ENCODE measurements around the gene RASL12. TPM values are rescaled to one million over a fixed set of nuclear protein-coding genes. Genes with fewer than 3 reads are reported as not detected.

The RASL12 gene
- total RNA-seq, 2 donors from 2014 or later = 27.2 TPM

DNA sequence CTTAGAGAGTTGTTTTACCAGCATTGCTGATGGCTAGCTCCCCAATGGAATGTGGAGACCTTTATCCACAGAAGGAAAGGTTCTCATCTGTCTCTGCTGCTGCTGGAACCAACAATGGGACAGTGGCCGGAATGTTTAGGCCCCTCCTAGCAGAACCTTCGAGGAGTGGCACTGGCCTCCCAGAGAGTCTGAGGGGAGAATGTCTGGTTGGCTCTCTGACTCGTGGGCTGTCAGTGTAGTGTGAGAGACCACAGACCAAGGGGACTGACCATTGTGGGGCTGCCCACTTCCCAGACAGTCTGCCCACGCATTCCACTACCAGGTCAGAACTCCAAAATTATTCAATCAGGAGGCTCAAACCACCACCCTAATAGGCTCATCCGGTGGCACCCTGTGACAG is 5.1 kb downstream of the RASL12 start:
- H3K4me3 Mint-ChIP-seq = no peak overlapping the region
- TF ChIP-seq CTCF (conservative IDR thresholded peaks at IDR 0.05) = no peak
- Histone ChIP-seq H3K4me3 (ENCODE audit: low read length) (no peak overlapping the region), H3K4me1 (ENCODE audit: control insufficient read depth, insufficient read depth, low read length) (peaks cover 3% of the 10 kb centered on the region), H3K9ac (ENCODE audit: extremely low read depth, low read length, poor library complexity, severe bottlenecking) (no peak overlapping the region), H3K36me3 (ENCODE audit: control insufficient read depth, insufficient read depth, low read length) (peaks cover 71% of the 10 kb centered on the region), H3K9me3 (ENCODE audit: control insufficient read depth, low read length) (no peaks in the 10 kb centered on the region), H3K27ac (ENCODE audit: low read depth, low read length) (no peak overlapping the region), H3K27me3 (ENCODE audit: control insufficient read depth, insufficient read depth, low read length, poor library complexity, severe bottlenecking) (no peaks in the 10 kb centered on the region)
- no peak for DNase-seq
- 91 to 95% methylated on average over 3 to 5 of the region's 5 CpGs for WGBS, 2 experiments (ENCODE audit: insufficient coverage in 1 of 2, insufficient read length in 1 of 2)
- H3K4me1 Mint-ChIP-seq = peaks cover 15% of the 10 kb centered on the region
- no peaks in the 10 kb centered on the region for H3K27me3 Mint-ChIP-seq (ENCODE audit: insufficient read depth)
- H3K36me3 Mint-ChIP-seq (ENCODE audit: low read depth) = peaks cover 60% of the 10 kb centered on the region
- no peaks in the 10 kb centered on the region for H3K9me3 Mint-ChIP-seq
- no peak overlapping the region for H3K27ac Mint-ChIP-seq

- H3K4me3 Mint-ChIP-seq = no peak overlapping the region
- peaks cover 77% of the 10 kb centered on the region for H3K36me3 ChIP-seq (ENCODE audit: control insufficient read depth, insufficient read depth, low read length)
- H3K27me3 ChIP-seq (ENCODE audit: control insufficient read depth, insufficient read depth, low read length, poor library complexity, severe bottlenecking) = no peaks in the 10 kb centered on the region
- peaks cover 3% of the 10 kb centered on the region for H3K4me1 ChIP-seq (ENCODE audit: control insufficient read depth, insufficient read depth, low read length)
- no peak overlapping the region for H3K27ac ChIP-seq (ENCODE audit: low read depth, low read length)
- H3K4me1 Mint-ChIP-seq = peaks cover 15% of the 10 kb centered on the region
- peaks cover 66% of the 10 kb centered on the region for H3K36me3 Mint-ChIP-seq (ENCODE audit: low read depth)
- DNase-seq = no peak
- 96 to 98% methylated on average over 2 to 5 of the region's 5 CpGs for WGBS, 2 experiments (ENCODE audit: insufficient coverage in 1 of 2, insufficient read length in 1 of 2)
- H3K4me3 ChIP-seq (ENCODE audit: low read length) = no peak overlapping the region
- no peaks in the 10 kb centered on the region for H3K9me3 ChIP-seq (ENCODE audit: control insufficient read depth, low read length)
- no peak overlapping the region for H3K9ac ChIP-seq (ENCODE audit: extremely low read depth, low read length, poor library complexity, severe bottlenecking)
- H3K27me3 Mint-ChIP-seq (ENCODE audit: insufficient read depth) = no peaks in the 10 kb centered on the region
- no peaks in the 10 kb centered on the region for H3K9me3 Mint-ChIP-seq
- TF ChIP-seq CTCF (conservative IDR thresholded peaks at IDR 0.05) = no peak
- H3K27ac Mint-ChIP-seq = no peak overlapping the region
Observed at GRCh38 chr15:65062061-65062460, 5.7 kb downstream of the RASL12 start.

- no peak overlapping the region for H3K27ac ChIP-seq (ENCODE audit: low read depth, low read length)
- no peaks in the 10 kb centered on the region for H3K27me3 Mint-ChIP-seq (ENCODE audit: insufficient read depth)
- peaks cover 10% of the 10 kb centered on the region for H3K4me1 Mint-ChIP-seq
- H3K36me3 ChIP-seq (ENCODE audit: control insufficient read depth, insufficient read depth, low read length) = peaks cover 89% of the 10 kb centered on the region
- H3K9me3 Mint-ChIP-seq = no peaks in the 10 kb centered on the region
- no peak overlapping the region for H3K4me3 ChIP-seq (ENCODE audit: low read length)
- no peak overlapping the region for H3K9ac ChIP-seq (ENCODE audit: extremely low read depth, low read length, poor library complexity, severe bottlenecking)
- no peaks in the 10 kb centered on the region for H3K27me3 ChIP-seq (ENCODE audit: control insufficient read depth, insufficient read depth, low read length, poor library complexity, severe bottlenecking)
- H3K27ac Mint-ChIP-seq = no peak overlapping the region
- no peak for DNase-seq
- no peak for TF ChIP-seq CTCF (conservative IDR thresholded peaks at IDR 0.05)
- WGBS, 2 experiments (ENCODE audit: insufficient coverage in 1 of 2, insufficient read length in 1 of 2) = 96 to 100% methylated on average over 3 to 6 of the region's 6 CpGs
- no peaks in the 10 kb centered on the region for H3K9me3 ChIP-seq (ENCODE audit: control insufficient read depth, low read length)
- peaks cover 3% of the 10 kb centered on the region for H3K4me1 ChIP-seq (ENCODE audit: control insufficient read depth, insufficient read depth, low read length)
- no peak overlapping the region for H3K4me3 Mint-ChIP-seq
- peaks cover 79% of the 10 kb centered on the region for H3K36me3 Mint-ChIP-seq (ENCODE audit: low read depth)
Observed at GRCh38 chr15:65060641-65061397, 7.0 kb downstream of the RASL12 start.

Measured in endodermal cell (in vitro differentiated cells).